ENCODE measurements around the gene MYL12A.

Gene MYL12A

GRCh38 chr18:3284501-3284900 lies 36.9 kb downstream of the MYL12A start:
- H3K4me3 ChIP-seq (ENCODE audit: low read length) = no peak overlapping the region
- H2AFZ ChIP-seq (ENCODE audit: low read depth, low read length) = no peak overlapping the region
- H3K4me1 ChIP-seq (ENCODE audit: insufficient read depth, low read length) = peaks cover 5% of the 10 kb centered on the region
- no peaks in the 10 kb centered on the region for H3K27me3 ChIP-seq (ENCODE audit: insufficient read depth, low read length)
- H3K9me3 ChIP-seq (ENCODE audit: low read length) = no peaks in the 10 kb centered on the region
- no peaks in the 10 kb centered on the region for H3K36me3 ChIP-seq (ENCODE audit: insufficient read depth, low read length)

DNA sequence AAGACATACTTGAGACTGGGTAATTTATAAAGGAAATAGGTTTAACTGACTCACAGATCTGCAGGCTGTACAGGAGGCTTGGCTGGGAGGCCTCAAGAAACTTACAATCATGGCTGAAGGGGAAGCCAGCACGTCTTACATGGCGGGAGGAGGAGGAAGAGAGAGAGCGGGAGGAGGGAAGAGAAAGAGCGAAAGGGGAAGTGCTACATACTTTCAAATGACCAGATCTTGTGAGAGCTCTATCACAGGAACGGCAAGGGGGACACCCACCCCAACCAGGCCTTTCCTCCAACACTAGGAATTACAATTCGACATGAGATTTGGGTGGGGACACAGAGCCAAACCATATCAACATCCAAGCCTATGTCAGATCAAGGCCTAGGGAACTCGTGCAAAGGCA lies 38.6 kb downstream of the MYL12A start:
- Histone ChIP-seq H3K4me1 (ENCODE audit: insufficient read depth, low read length) (peaks cover 5% of the 10 kb centered on the region), H2AFZ (ENCODE audit: low read depth, low read length) (no peak overlapping the region), H3K36me3 (ENCODE audit: insufficient read depth, low read length) (no peaks in the 10 kb centered on the region), H3K9me3 (ENCODE audit: low read length) (no peaks in the 10 kb centered on the region), H3K4me3 (ENCODE audit: low read length) (no peak overlapping the region), H3K27me3 (ENCODE audit: insufficient read depth, low read length) (no peaks in the 10 kb centered on the region)

- H3K9me3 ChIP-seq (ENCODE audit: low read length) = no peaks in the 10 kb centered on the region
- no peak overlapping the region for H3K4me3 ChIP-seq (ENCODE audit: low read length)
- H3K4me1 ChIP-seq (ENCODE audit: insufficient read depth, low read length) = peaks cover 6% of the 10 kb centered on the region
- no peaks in the 10 kb centered on the region for H3K27me3 ChIP-seq (ENCODE audit: insufficient read depth, low read length)
- H2AFZ ChIP-seq (ENCODE audit: low read depth, low read length) = no peak overlapping the region
- H3K36me3 ChIP-seq (ENCODE audit: insufficient read depth, low read length) = no peaks in the 10 kb centered on the region
Measured at GRCh38 chr18:3293196-3293951, 45.8 kb downstream of the MYL12A start.

DNA sequence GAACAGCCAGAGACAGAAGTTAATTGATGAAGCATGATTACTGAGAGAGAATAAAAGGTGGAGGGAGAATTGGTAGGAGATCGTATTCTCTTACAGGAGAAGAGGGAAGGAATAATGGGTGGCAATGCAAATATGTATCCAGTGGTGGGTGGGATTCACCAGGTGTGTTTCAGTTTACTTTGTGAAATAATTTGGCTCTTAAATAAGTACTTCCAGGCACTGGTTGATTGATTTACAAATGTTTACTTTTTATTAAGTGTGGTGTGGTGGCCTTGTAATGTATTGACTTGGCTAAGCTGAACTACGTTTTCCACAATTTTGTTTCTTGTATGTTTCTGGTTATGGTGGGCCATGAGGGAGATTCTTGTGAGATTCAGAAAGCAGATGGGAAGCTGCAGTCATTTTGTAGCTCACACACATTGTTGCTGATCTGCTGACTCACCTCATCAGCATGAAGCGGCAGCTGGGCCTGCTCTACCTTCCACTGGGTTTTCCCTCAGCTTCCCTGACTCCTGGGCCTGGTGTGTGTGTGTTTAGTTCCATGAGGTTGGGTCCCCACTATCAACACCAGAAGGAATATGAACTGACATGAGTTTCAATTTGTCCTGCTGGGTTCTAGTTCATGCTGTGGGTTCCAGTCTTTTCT lies 47.0 kb downstream of the MYL12A start:
- no peak overlapping the region for H2AFZ ChIP-seq (ENCODE audit: low read depth, low read length)
- H3K36me3 ChIP-seq (ENCODE audit: insufficient read depth, low read length) = no peaks in the 10 kb centered on the region
- H3K4me3 ChIP-seq (ENCODE audit: low read length) = no peak overlapping the region
- no peaks in the 10 kb centered on the region for H3K9me3 ChIP-seq (ENCODE audit: low read length)
- no peaks in the 10 kb centered on the region for H3K27me3 ChIP-seq (ENCODE audit: insufficient read depth, low read length)
- peaks cover 6% of the 10 kb centered on the region for H3K4me1 ChIP-seq (ENCODE audit: insufficient read depth, low read length)

DNA sequence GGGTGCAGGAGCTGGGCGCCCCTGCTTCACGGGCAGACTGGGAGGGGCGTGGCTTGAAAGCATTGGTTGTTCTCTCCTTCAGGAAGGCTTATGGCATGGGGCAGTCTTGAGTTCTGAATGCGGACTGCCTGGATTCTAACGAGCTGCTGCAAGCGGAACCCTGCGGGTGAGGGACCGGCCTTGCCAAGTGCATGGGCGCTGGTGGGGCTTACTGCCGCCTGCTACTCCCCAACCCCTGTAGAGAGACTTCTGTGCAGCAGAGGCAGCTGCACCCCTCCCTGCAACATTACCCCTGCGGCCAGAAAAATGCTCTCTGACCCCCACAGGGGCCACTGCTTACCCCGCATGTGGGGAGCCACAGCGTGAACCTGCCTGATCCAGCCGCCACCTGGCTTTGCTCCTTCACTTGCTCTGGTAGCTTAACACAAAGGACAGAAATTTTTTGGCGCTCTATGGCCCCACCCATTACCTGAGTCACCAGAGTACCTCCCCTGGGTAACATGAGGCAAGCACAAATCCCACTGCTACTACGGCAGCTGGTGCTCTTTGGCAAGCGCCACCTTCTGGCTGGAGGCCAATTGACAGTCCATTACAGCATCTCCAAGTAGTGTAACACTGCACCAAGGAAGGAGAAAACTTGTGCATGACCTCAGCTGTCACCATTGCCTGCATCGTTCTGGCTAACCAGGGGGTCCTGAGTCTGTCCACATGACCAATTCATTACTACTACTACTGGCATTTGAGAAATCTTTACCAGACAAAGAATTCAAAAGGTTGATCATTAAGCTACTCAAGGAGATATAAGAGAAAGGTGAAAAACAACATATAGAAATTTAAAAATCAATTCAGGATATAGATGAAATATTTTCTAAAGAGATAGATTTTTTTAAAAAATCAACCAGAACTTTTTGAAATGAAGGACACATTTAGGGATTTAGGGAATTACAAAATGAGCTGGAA lies 49.7 kb downstream of the MYL12A start:
- Histone ChIP-seq H3K4me1 (ENCODE audit: insufficient read depth, low read length) (peaks cover 6% of the 10 kb centered on the region), H3K36me3 (ENCODE audit: insufficient read depth, low read length) (no peaks in the 10 kb centered on the region), H3K9me3 (ENCODE audit: low read length) (no peaks in the 10 kb centered on the region), H2AFZ (ENCODE audit: low read depth, low read length) (peak overlapping the region; percentile 86), H3K27me3 (ENCODE audit: insufficient read depth, low read length) (no peaks in the 10 kb centered on the region), H3K4me3 (ENCODE audit: low read length) (peak overlapping the region; percentile 61)

GRCh38 chr18:3304832-3305231 lies 57.2 kb downstream of the MYL12A start:
- H3K4me1 ChIP-seq (ENCODE audit: insufficient read depth, low read length) = no peaks in the 10 kb centered on the region

GRCh38 chr18:3305354-3305762 lies 57.8 kb downstream of the MYL12A start:
- no peaks in the 10 kb centered on the region for H3K36me3 ChIP-seq (ENCODE audit: insufficient read depth, low read length)
- no peak overlapping the region for H3K4me3 ChIP-seq (ENCODE audit: low read length)
- no peaks in the 10 kb centered on the region for H3K9me3 ChIP-seq (ENCODE audit: low read length)
- H3K27me3 ChIP-seq (ENCODE audit: insufficient read depth, low read length) = no peaks in the 10 kb centered on the region
- no peaks in the 10 kb centered on the region for H3K4me1 ChIP-seq (ENCODE audit: insufficient read depth, low read length)
- no peak overlapping the region for H2AFZ ChIP-seq (ENCODE audit: low read depth, low read length)

More at GRCh38 chr18:3304832-3305231, 57.2 kb downstream of the MYL12A start:
- H2AFZ ChIP-seq (ENCODE audit: low read depth, low read length) = no peak overlapping the region
- no peaks in the 10 kb centered on the region for H3K36me3 ChIP-seq (ENCODE audit: insufficient read depth, low read length)
- no peaks in the 10 kb centered on the region for H3K9me3 ChIP-seq (ENCODE audit: low read length)
- no peak overlapping the region for H3K4me3 ChIP-seq (ENCODE audit: low read length)
- H3K27me3 ChIP-seq (ENCODE audit: insufficient read depth, low read length) = no peaks in the 10 kb centered on the region
